ENCODE measurements around the gene TYW1B. TPM values are rescaled to one million over a fixed set of nuclear protein-coding genes. Genes with fewer than 3 reads are reported as not detected.
"Not testable (repeated sequence)": the region's sequence is repeated elsewhere in the genome, so short reads cannot be mapped to it uniquely, and the experiment has no call there.

TYW1B gene
- total RNA-seq, 4 donors from 2014 or later: 2.8 to 20.0 (median 10.1) TPM

- H3K9me3 ChIP-seq; H3K27me3 ChIP-seq; H3K4me1 ChIP-seq; H3K27ac ChIP-seq; DNase-seq; H3K4me3 ChIP-seq; H3K36me3 ChIP-seq; intact Hi-C loops (cut with DNase I; ENCODE audit: low total_unique reads): not testable (repeated sequence)
These were observed 132.5 kb downstream of the TYW1B start for GRCh38 chr7:72695482-72695881.

GRCh38 chr7:72691442-72691841 is 136.6 kb downstream of the TYW1B start:
- H3K4me1 ChIP-seq; DNase-seq; H3K36me3 ChIP-seq; H3K27me3 ChIP-seq; H3K9me3 ChIP-seq; H3K27ac ChIP-seq; H3K4me3 ChIP-seq; intact Hi-C loops (cut with DNase I; ENCODE audit: low total_unique reads): not testable (repeated sequence)

GRCh38 chr7:72690177-72690576 is 137.8 kb downstream of the TYW1B start:
- intact Hi-C loops (cut with DNase I; ENCODE audit: low total_unique reads); H3K27me3 ChIP-seq; H3K4me3 ChIP-seq; H3K9me3 ChIP-seq; H3K27ac ChIP-seq; H3K36me3 ChIP-seq; H3K4me1 ChIP-seq; DNase-seq: not testable (repeated sequence)

- H3K27me3 ChIP-seq; H3K4me1 ChIP-seq; H3K4me3 ChIP-seq; DNase-seq; H3K36me3 ChIP-seq; H3K9me3 ChIP-seq; intact Hi-C loops (cut with DNase I; ENCODE audit: low total_unique reads); H3K27ac ChIP-seq: not testable (repeated sequence)
These were observed 138.7 kb downstream of the TYW1B start for GRCh38 chr7:72689344-72689743.

GRCh38 chr7:72681211-72681610 is 146.8 kb downstream of the TYW1B start:
- DNase-seq; H3K4me1 ChIP-seq; H3K27ac ChIP-seq; H3K4me3 ChIP-seq; H3K27me3 ChIP-seq; H3K9me3 ChIP-seq; H3K36me3 ChIP-seq; intact Hi-C loops (cut with DNase I; ENCODE audit: low total_unique reads): not testable (repeated sequence)

GRCh38 chr7:72676880-72677279 is 151.1 kb downstream of the TYW1B start:
- H3K27me3 ChIP-seq; H3K27ac ChIP-seq; DNase-seq; H3K9me3 ChIP-seq; H3K36me3 ChIP-seq; H3K4me1 ChIP-seq; H3K4me3 ChIP-seq; intact Hi-C loops (cut with DNase I; ENCODE audit: low total_unique reads): not testable (repeated sequence)

- H3K27ac ChIP-seq; H3K9me3 ChIP-seq; intact Hi-C loops (cut with DNase I; ENCODE audit: low total_unique reads); H3K27me3 ChIP-seq; H3K36me3 ChIP-seq; H3K4me3 ChIP-seq; H3K4me1 ChIP-seq; DNase-seq: not testable (repeated sequence)
These were observed 151.8 kb downstream of the TYW1B start for GRCh38 chr7:72676086-72676690.

GRCh38 chr7:72675686-72676085 is 152.3 kb downstream of the TYW1B start:
- H3K4me3 ChIP-seq; H3K4me1 ChIP-seq; H3K36me3 ChIP-seq; H3K9me3 ChIP-seq; H3K27me3 ChIP-seq; H3K27ac ChIP-seq; intact Hi-C loops (cut with DNase I; ENCODE audit: low total_unique reads); DNase-seq: not testable (repeated sequence)

GRCh38 chr7:72674394-72674793 is 153.6 kb downstream of the TYW1B start:
- H3K27ac ChIP-seq: no peak overlapping the region
- H3K4me1 ChIP-seq: no peaks in the 10 kb centered on the region
- no peak overlapping the region for H3K4me3 ChIP-seq
- intact Hi-C loops (cut with DNase I; ENCODE audit: low total_unique reads): no loop called here
- TF ChIP-seq POLR2A (IDR thresholded peaks at IDR 0.05) (no peak), CTCF (IDR thresholded peaks at IDR 0.05) (no peak)
- DNase-seq: no peak
- H3K27me3 ChIP-seq: no peaks in the 10 kb centered on the region
- no peaks in the 10 kb centered on the region for H3K9me3 ChIP-seq
- H3K36me3 ChIP-seq: no peaks in the 10 kb centered on the region

- H3K9me3 ChIP-seq; H3K4me1 ChIP-seq; H3K36me3 ChIP-seq; H3K27ac ChIP-seq; H3K27me3 ChIP-seq; DNase-seq; H3K4me3 ChIP-seq; intact Hi-C loops (cut with DNase I; ENCODE audit: low total_unique reads): not testable (repeated sequence)
These were observed 157.2 kb downstream of the TYW1B start for GRCh38 chr7:72670850-72671249.

- H3K27me3 ChIP-seq; H3K9me3 ChIP-seq; DNase-seq; intact Hi-C loops (cut with DNase I; ENCODE audit: low total_unique reads); H3K36me3 ChIP-seq; H3K27ac ChIP-seq; H3K4me1 ChIP-seq; H3K4me3 ChIP-seq: not testable (repeated sequence)
These were observed 159.6 kb downstream of the TYW1B start for GRCh38 chr7:72668435-72668834.

- H3K4me3 ChIP-seq; H3K27me3 ChIP-seq; H3K36me3 ChIP-seq; H3K9me3 ChIP-seq; H3K27ac ChIP-seq; intact Hi-C loops (cut with DNase I; ENCODE audit: low total_unique reads); DNase-seq; H3K4me1 ChIP-seq: not testable (repeated sequence)
These were observed 161.0 kb downstream of the TYW1B start for GRCh38 chr7:72667049-72667448.

- DNase-seq; H3K36me3 ChIP-seq; H3K4me1 ChIP-seq; H3K27ac ChIP-seq; H3K4me3 ChIP-seq; H3K9me3 ChIP-seq; H3K27me3 ChIP-seq; intact Hi-C loops (cut with DNase I; ENCODE audit: low total_unique reads): not testable (repeated sequence)
These were observed 179.4 kb downstream of the TYW1B start for GRCh38 chr7:72648574-72648973.
